ENCODE data around the gene HAUS7. TPM values are rescaled to one million over a fixed set of nuclear protein-coding genes. Genes with fewer than 3 reads are reported as not detected.

HAUS7 gene
- total and polyA plus RNA-seq, 2 of the 8 experiments (the other 6 are each of a cell fraction or from before 2014, with no cell fraction given), result 45.4 to 54.0 TPM

DNA sequence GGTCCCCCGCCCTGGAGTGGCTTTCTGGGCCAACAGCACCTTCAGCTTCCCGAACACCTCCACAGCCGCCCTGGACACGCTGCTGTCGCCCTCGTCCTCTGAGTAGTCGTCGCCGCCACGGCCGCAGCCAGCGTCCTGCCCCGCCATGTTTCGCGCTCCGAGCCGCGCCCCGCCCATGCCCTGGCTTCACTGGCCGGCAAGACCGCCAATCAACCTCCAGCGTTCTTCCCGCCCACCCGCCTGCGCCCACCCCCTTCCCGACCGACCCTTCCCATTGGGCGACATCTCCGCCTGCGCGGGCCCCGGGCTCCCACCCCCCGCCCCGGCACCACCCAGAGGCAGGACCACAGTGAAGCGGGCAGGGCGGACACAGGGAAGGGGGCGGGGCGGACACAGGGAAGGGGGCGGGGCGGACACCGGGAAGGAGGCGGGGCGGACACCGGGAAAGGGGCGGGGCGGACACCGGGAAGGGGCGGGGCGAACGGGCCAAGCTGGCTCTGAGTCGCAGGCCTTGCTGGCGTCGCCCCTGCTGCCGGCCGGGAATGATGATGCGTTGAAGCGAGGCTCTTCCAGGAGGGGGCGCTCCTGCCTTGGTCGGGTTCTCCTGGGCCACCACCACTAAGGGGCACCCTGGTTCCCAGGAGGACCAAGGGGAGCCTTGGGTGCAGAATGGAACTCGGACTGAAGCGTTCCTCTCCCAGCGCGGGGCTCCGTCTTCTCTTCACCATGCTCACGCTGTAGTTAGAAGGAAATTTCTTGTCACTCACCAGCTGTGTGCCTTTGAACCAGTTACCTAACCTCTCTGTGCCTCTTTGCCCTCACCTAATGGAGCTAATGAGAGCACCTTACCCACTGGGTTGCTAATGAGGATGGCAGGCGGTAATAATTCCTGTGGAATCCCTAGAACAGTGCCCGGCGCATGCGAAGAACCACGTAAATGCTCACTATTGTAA, at the start of gene HAUS7 (continued):
- TF ChIP-seq, protein P1, sequence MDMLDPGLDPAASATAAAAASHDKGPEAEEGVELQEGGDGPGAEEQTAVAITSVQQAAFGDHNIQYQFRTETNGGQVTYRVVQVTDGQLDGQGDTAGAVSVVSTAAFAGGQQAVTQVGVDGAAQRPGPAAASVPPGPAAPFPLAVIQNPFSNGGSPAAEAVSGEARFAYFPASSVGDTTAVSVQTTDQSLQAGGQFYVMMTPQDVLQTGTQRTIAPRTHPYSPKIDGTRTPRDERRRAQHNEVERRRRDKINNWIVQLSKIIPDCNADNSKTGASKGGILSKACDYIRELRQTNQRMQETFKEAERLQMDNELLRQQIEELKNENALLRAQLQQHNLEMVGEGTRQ (IDR thresholded peaks at IDR 0.05; ENCODE audit: low read length), result no peak
- peak; percentile 89 for TF ChIP-seq ATF3 (IDR thresholded peaks at IDR 0.05; ENCODE audit: insufficient read depth, low read depth, low read length)
- no peak for TF ChIP-seq SIX5 (IDR thresholded peaks at IDR 0.05; ENCODE audit: low read depth, low read length)
- TF ChIP-seq TCF12 (IDR thresholded peaks at IDR 0.05; ENCODE audit: low read depth, low read length), result no peak
- peak; percentile 54; the same call in 1 of the 2 replicates for TF ChIP-seq SP1 (IDR thresholded peaks at IDR 0.05; ENCODE audit: low read depth, low read length)
- TF ChIP-seq TAF1 (IDR thresholded peaks at IDR 0.05; ENCODE audit: low read depth, low read length), result peak; percentile 42; the same call in 1 of the 2 replicates
- TF ChIP-seq RAD21 (IDR thresholded peaks at IDR 0.05 in 1 of 2, conservative IDR thresholded peaks at IDR 0.05 in 1 of 2; ENCODE audit: low read depth in 2 of 2, low read length in 2 of 2), result peak; percentile 65 to 71
- TF ChIP-seq CHD2 (IDR thresholded peaks at IDR 0.05; ENCODE audit: low read length), result no peak
- TF ChIP-seq BCL11A (IDR thresholded peaks at IDR 0.05; ENCODE audit: low read depth in 2 of 2, low read length in 2 of 2), result no peak
- TF ChIP-seq EP300 (IDR thresholded peaks at IDR 0.05; ENCODE audit: borderline replicate concordance in 1 of 2, low read depth in 2 of 2, low read length in 2 of 2), result no peak
- TF ChIP-seq TBP (IDR thresholded peaks at IDR 0.05; ENCODE audit: low read depth, low read length), result 0 out of 2 replicates have a peak, but pooled peaks have one; percentile 12
- TF ChIP-seq RBBP5 (IDR thresholded peaks at IDR 0.05; ENCODE audit: borderline replicate concordance, low read depth, low read length), result 0 out of 2 replicates have a peak, but pooled peaks have one; percentile 61
- TF ChIP-seq SAP30 (IDR thresholded peaks at IDR 0.05; ENCODE audit: insufficient read depth, insufficient replicate concordance, low read length), result no peak
- 0 out of 2 replicates have a peak, but pooled peaks have one; percentile 37 for TF ChIP-seq JUND (IDR thresholded peaks at IDR 0.05; ENCODE audit: low read length)
- TF ChIP-seq HDAC2 (IDR thresholded peaks at IDR 0.05; ENCODE audit: borderline replicate concordance in 1 of 2, low read depth in 2 of 2, low read length in 2 of 2), result 0 out of 4 replicates have a peak, but pooled peaks of 1 of the 2 experiments have one; percentile 34
- no peak for TF ChIP-seq CHD1 (IDR thresholded peaks at IDR 0.05; ENCODE audit: low read depth, low read length)
- no peak for TF ChIP-seq HDAC6 (IDR thresholded peaks at IDR 0.05; ENCODE audit: low read depth, low read length)
- no peak for TF ChIP-seq MAFK (IDR thresholded peaks at IDR 0.05; ENCODE audit: low read depth, low read length)
- peak; percentile 23 for TF ChIP-seq KDM4A (IDR thresholded peaks at IDR 0.05; ENCODE audit: low read depth, low read length, severe bottlenecking)
- TF ChIP-seq POLR2AphosphoS5 (IDR thresholded peaks at IDR 0.05; ENCODE audit: low read depth, low read length), result peak; percentile 42; the same call in 1 of the 2 replicates
